Activated B cell treated with CpG ODN at 0.5 μM for 24 hours (primary cell): ENCODE results near the gene MANBA. TPM values are rescaled to one million over a fixed set of nuclear protein-coding genes. Genes with fewer than 3 reads are reported as not detected.
"Not testable (repeated sequence)": the region's sequence is repeated elsewhere in the genome, so short reads cannot be mapped to it uniquely, and the experiment has no call there.

Experiments used
- ATAC-seq: fragments of 200-7000 bp; cut with Tn5 transposase; one replicate; pipeline ENCODE4 v1.10.0; 2021; ENCODE audit warnings: low read depth, mild to moderate bottlenecking, moderate library complexity
- CTCF ChIA-PET: fragments of 350-600 bp; sonication (Branson Sonifier 250); formaldehyde crosslinking; loops from one replicate; lab custom pipeline; 2021; ENCODE audit warnings: antibody characterized with exemption; lab: Charles Lee
- POLR2A ChIA-PET: fragments of 350-600 bp; sonication (Branson Sonifier 250); formaldehyde crosslinking; loops from one replicate; lab custom pipeline; 2021; ENCODE audit warnings: antibody characterized with exemption; lab: Charles Lee
- DNase-seq: peaks from one replicate; pipeline ENCODE4 v3.0.0; 2022
- H3K27ac Mint-ChIP-seq: one replicate; pipeline ENCODE4 v1.8.0; 2020; ENCODE audit warnings: mixed read lengths
- H3K27me3 Mint-ChIP-seq: one replicate; pipeline ENCODE4 v1.8.0; 2021; ENCODE audit warnings: mixed read lengths
- H3K36me3 Mint-ChIP-seq: one replicate; pipeline ENCODE4 v1.8.0; 2021; ENCODE audit warnings: low read depth, mixed read lengths
- H3K4me1 Mint-ChIP-seq: one replicate; pipeline ENCODE4 v1.8.0; 2021; ENCODE audit warnings: mixed read lengths
- H3K4me3 Mint-ChIP-seq: one replicate; pipeline ENCODE4 v1.8.0; 2020; ENCODE audit warnings: mild to moderate bottlenecking, mixed read lengths
- H3K9me3 Mint-ChIP-seq: one replicate; pipeline ENCODE4 v1.8.0; 2020; ENCODE audit warnings: mixed read lengths
- CTCF ChIP-seq: fragments of 200-600 bp; IDR thresholded peaks from one replicate; pipeline ENCODE4 v1.8.0; 2022; ENCODE audit warnings: antibody characterized with exemption, mild to moderate bottlenecking
- intact Hi-C: fragments of 100-400 bp; cut with micrococcal nuclease; formaldehyde crosslinking; loops from one replicate; pipeline ENCODE4 v1.15.1; 2024
- total RNA-seq: library from RNA; stranded (reverse); gene quantifications from 2 replicates; pipeline ENCODE4 v1.2.3, GENCODE V29; 2022

The MANBA gene
- total RNA-seq, 1 donor from 2014 or later: 55.3 TPM

GRCh38 chr4:102726068-102726467 lies 34.7 kb downstream of the MANBA start:
- DNase-seq: no peak
- Mint-ChIP-seq H3K27me3 (no peaks in the 10 kb centered on the region), H3K27ac (no peak overlapping the region), H3K9me3 (peaks cover 7% of the 10 kb centered on the region), H3K4me3 (no peak overlapping the region), H3K36me3 (peaks cover 64% of the 10 kb centered on the region), H3K4me1 (peaks cover 7% of the 10 kb centered on the region)
- ChIA-PET POLR2A (no interaction called here), CTCF (no interaction called here)
- intact Hi-C loops: no loop called here
- no peak for TF ChIP-seq CTCF
- no peak for ATAC-seq

- Mint-ChIP-seq H3K4me3 (no peak overlapping the region), H3K9me3 (no peaks in the 10 kb centered on the region), H3K36me3 (peaks cover 63% of the 10 kb centered on the region), H3K4me1 (peaks cover 7% of the 10 kb centered on the region), H3K27me3 (no peaks in the 10 kb centered on the region), H3K27ac (no peak overlapping the region)
- ChIA-PET POLR2A (no interaction called here), CTCF (no interaction called here)
- no peak for ATAC-seq
- no peak for TF ChIP-seq CTCF
- DNase-seq: no peak
- intact Hi-C loops: no loop called here
Measured at GRCh38 chr4:102725229-102725628, 35.5 kb downstream of the MANBA start.

- no peak overlapping the region for H3K4me3 Mint-ChIP-seq
- POLR2A ChIA-PET: interaction anchor here (0.6 kb wide), 1 partner anchor 297 kb away, joined by 4 read pairs; no protein-coding TSS in a partner anchor
- CTCF ChIA-PET: no interaction called here
- no peaks in the 10 kb centered on the region for H3K27me3 Mint-ChIP-seq
- intact Hi-C loops: no loop called here
- no peaks in the 10 kb centered on the region for H3K9me3 Mint-ChIP-seq
- H3K36me3 Mint-ChIP-seq: peaks cover 67% of the 10 kb centered on the region
- no peak for TF ChIP-seq CTCF
- peaks cover 7% of the 10 kb centered on the region for H3K4me1 Mint-ChIP-seq
- no peak for DNase-seq
- no peak overlapping the region for H3K27ac Mint-ChIP-seq
- no peak for ATAC-seq
Measured at GRCh38 chr4:102723511-102723910, 37.3 kb downstream of the MANBA start.

GRCh38 chr4:102722740-102723139 lies 38.0 kb downstream of the MANBA start:
- Mint-ChIP-seq H3K9me3 (no peaks in the 10 kb centered on the region), H3K27me3 (no peaks in the 10 kb centered on the region), H3K27ac (no peak overlapping the region), H3K36me3 (peaks cover 74% of the 10 kb centered on the region), H3K4me1 (peaks cover 7% of the 10 kb centered on the region), H3K4me3 (no peak overlapping the region)
- DNase-seq (no peak), ATAC-seq (no peak)
- intact Hi-C loops: no loop called here
- ChIA-PET CTCF (no interaction called here), POLR2A (no interaction called here)
- no peak for TF ChIP-seq CTCF

GRCh38 chr4:102718833-102719575 lies 41.8 kb downstream of the MANBA start:
- H3K4me1 Mint-ChIP-seq, H3K27ac Mint-ChIP-seq, H3K4me3 Mint-ChIP-seq, ATAC-seq, intact Hi-C loops, H3K9me3 Mint-ChIP-seq, POLR2A ChIA-PET, CTCF ChIA-PET, DNase-seq, H3K27me3 Mint-ChIP-seq: not testable (repeated sequence)
- H3K36me3 Mint-ChIP-seq: peaks cover 77% of the 10 kb centered on the region
